Neutrophil (primary cell): Measurements from ENCODE around the gene CHD9.

Experiments
- H3K27ac ChIP-seq: fragments of 200-600 bp; sonication (generic); 2 replicates; pipeline ENCODE4 v1.5.1; 2016; ENCODE audit warnings: mild to moderate bottlenecking, moderate library complexity
- H3K27me3 ChIP-seq: fragments of 200-600 bp; sonication (generic); 2 replicates; pipeline ENCODE4 v1.6.0; 2016; ENCODE audit warnings: mild to moderate bottlenecking
- H3K36me3 ChIP-seq: fragments of 200-600 bp; sonication (generic); 2 replicates; pipeline ENCODE4 v1.5.1; 2017
- H3K4me1 ChIP-seq, 2 experiments: fragments of 200-600 bp in 1 of 2; sonication (generic) in 1 of 2; 1 replicate in 1 of 2; 2 replicates in 1 of 2; pipeline versions ENCODE4 v1.5.1 to v1.6.1; 2013 to 2016; ENCODE audit warnings: low read depth in 1 of 2, low read length in 1 of 2, mild to moderate bottlenecking in 1 of 2, moderate library complexity in 1 of 2; ENCODE audit not compliant: control insufficient read depth in 1 of 2, insufficient read depth in 1 of 2
- H3K4me3 ChIP-seq, 2 experiments: fragments of 200-600 bp in 1 of 2; sonication (generic) in 1 of 2; 1 replicate in 1 of 2; 2 replicates in 1 of 2; pipeline ENCODE4 v1.5.1; 2013 to 2016; ENCODE audit warnings: low read depth in 1 of 2, low read length in 1 of 2, mild to moderate bottlenecking in 1 of 2, moderate library complexity in 1 of 2
- H3K9me3 ChIP-seq: fragments of 200-600 bp; sonication (generic); 2 replicates; pipeline ENCODE4 v1.5.1; 2016
- TF ChIP-seq, protein P1 (sequence below): fragments of 200-600 bp; sonication (generic); IDR thresholded peaks from 2 replicates; pipeline ENCODE4 v1.5.1; 2016; ENCODE audit warnings: antibody characterized with exemption

The CHD9 gene

DNA sequence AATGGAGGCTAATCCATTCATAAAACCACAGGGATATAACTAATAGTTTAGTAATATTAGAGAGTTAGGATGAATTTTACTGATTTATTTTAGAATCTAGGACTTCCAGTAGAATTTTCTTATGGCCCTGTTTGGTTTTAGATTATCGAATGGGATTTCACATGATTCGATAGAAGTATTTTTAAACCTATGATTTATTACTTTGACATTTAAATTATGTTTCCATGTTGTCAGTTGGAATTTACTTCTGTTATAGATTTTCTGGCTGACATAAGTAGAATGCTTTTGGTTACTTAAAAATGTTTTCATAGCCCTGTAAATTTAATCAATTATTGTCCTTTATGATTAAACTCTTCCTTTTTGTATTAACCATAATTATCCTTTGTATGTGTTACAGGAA is 158.8 kb downstream of the CHD9 start:
- Histone ChIP-seq H3K36me3 (no peaks in the 10 kb centered on the region), H3K27me3 (no peaks in the 10 kb centered on the region), H3K27ac (no peak overlapping the region), H3K9me3 (no peaks in the 10 kb centered on the region), H3K4me1 (peaks cover 55 to 65% of the 10 kb centered on the region in 2 experiments), H3K4me3 (no peak overlapping the region)
- TF ChIP-seq, protein P1, sequence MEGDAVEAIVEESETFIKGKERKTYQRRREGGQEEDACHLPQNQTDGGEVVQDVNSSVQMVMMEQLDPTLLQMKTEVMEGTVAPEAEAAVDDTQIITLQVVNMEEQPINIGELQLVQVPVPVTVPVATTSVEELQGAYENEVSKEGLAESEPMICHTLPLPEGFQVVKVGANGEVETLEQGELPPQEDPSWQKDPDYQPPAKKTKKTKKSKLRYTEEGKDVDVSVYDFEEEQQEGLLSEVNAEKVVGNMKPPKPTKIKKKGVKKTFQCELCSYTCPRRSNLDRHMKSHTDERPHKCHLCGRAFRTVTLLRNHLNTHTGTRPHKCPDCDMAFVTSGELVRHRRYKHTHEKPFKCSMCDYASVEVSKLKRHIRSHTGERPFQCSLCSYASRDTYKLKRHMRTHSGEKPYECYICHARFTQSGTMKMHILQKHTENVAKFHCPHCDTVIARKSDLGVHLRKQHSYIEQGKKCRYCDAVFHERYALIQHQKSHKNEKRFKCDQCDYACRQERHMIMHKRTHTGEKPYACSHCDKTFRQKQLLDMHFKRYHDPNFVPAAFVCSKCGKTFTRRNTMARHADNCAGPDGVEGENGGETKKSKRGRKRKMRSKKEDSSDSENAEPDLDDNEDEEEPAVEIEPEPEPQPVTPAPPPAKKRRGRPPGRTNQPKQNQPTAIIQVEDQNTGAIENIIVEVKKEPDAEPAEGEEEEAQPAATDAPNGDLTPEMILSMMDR: no peak

DNA sequence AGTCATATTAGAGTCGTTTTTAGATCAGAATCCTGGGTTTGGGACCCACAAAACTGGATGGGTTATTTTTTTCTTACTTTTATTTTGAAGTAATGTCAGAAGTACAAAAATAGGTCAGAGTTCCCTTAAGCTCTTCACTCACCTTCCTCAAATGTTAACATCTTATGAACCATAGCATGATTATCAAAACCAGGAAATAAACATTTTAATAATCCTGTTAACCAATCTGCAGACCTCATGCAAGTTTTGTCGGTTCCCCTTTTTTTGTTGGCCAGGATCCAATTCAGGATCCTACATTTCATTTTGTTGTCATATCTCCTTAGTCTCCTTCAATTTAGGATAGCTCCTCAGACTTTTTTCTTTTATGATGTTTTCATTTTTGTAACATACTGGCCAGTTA is 162.0 kb downstream of the CHD9 start:
- peaks cover 43 to 45% of the 10 kb centered on the region in 2 experiments for H3K4me1 ChIP-seq
- H3K27me3 ChIP-seq: no peaks in the 10 kb centered on the region
- peak overlapping the region; percentile 53 for H3K27ac ChIP-seq
- TF ChIP-seq, protein P1: no peak
- no peaks in the 10 kb centered on the region for H3K36me3 ChIP-seq
- H3K9me3 ChIP-seq: no peaks in the 10 kb centered on the region
- H3K4me3 ChIP-seq: no peak overlapping the region

DNA sequence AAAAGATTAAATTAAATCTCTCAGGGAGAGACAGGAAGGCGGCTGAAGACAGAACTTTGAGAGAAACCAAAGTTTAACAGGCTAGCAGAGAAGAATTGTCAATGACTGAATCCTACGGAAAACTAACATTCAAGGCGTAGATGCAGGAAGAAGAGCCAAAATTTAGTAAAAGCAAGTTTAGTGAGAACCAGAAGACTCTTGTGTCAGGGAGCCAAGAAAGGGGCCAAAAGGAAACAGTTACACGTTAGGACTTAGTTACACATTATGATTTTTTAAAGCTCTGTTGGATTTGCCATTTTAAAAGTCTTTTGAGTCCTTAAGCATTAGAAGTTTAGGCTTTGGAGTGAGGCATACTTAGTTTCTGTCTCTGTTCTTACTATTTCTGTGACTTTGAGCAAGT is 164.6 kb downstream of the CHD9 start:
- Histone ChIP-seq H3K4me1 (peaks cover 34 to 36% of the 10 kb centered on the region in 2 experiments), H3K9me3 (no peaks in the 10 kb centered on the region), H3K27me3 (no peaks in the 10 kb centered on the region), H3K36me3 (peaks cover 8% of the 10 kb centered on the region), H3K4me3 (no peak overlapping the region), H3K27ac (peak overlapping the region; percentile 70)
- TF ChIP-seq, protein P1: no peak

DNA sequence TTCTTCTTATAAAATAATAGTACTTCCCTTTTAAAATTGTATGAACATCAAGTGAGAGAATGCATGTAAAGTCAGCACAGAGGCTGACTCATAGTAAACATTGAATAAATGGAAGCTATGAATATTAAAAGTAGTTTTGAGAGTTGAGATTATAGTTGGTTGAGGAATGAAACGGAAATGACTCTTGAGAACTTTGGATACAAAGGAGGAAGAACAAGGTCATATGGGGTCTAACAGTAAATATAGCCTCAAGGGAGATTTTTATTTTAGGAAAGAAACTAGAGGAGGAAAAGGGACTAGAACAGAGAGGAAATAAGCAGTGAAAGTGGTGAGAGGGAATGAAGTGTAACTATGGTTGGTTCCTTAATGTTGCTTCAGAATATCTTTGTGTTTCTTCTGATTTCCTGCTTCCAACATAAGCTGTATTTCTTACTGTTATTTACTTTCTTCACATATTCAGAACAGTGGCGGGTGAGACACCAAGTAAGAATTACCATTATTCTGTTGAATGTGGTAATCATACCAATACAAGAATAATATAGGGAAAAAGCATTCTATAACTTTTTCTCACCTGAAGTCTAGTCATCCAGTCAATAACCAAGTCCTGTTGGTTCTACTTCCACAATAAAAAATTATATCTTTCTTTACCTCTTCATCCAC is 165.1 kb downstream of the CHD9 start:
- Histone ChIP-seq H3K27me3 (no peaks in the 10 kb centered on the region), H3K4me3 (no peak overlapping the region), H3K36me3 (peaks cover 8% of the 10 kb centered on the region), H3K4me1 (peaks cover 34% of the 10 kb centered on the region in 2 experiments), H3K27ac (peak overlapping the region; percentile 70), H3K9me3 (no peaks in the 10 kb centered on the region)
- TF ChIP-seq, protein P1: no peak

DNA sequence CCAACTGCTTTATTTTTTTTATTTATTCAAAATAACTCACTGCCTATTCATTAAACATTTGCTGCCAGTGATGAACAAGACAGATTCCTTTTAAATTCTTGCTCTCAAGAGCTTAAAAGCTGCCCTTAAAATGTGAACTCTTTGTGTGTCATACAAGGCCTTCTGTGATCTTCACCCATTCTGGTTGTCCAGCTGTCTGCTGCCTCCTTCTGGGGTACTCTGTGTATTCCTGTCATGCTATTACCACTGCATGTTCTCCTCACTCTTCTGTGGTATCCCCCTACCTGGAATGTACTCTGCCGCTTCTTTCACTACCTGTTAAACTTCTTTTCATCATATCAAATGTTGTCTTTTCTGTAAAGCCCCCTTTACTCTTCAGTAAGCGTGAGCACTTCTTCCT is 165.8 kb downstream of the CHD9 start:
- Histone ChIP-seq H3K4me3 (no peak overlapping the region), H3K27me3 (no peaks in the 10 kb centered on the region), H3K4me1 (peaks cover 27 to 29% of the 10 kb centered on the region in 2 experiments), H3K27ac (peak overlapping the region; percentile 70), H3K36me3 (peaks cover 8% of the 10 kb centered on the region), H3K9me3 (no peaks in the 10 kb centered on the region)
- TF ChIP-seq, protein P1: no peak
